Hepatocyte (in vitro differentiated cells): ENCODE measurements around the gene PATE4.

Experiments
- CTCF ChIP-seq: fragments of 200-600 bp; sonication (generic); IDR thresholded peaks from 2 replicates; pipeline ENCODE4 v1.5.1; 2016; ENCODE audit warnings: antibody characterized with exemption, mild to moderate bottlenecking; ENCODE audit not compliant: poor library complexity
- EZH2 ChIP-seq: fragments of 200-600 bp; sonication (generic); IDR thresholded peaks from 2 replicates; pipeline ENCODE4 v1.6.1; 2016; ENCODE audit warnings: antibody characterized with exemption, mild to moderate bottlenecking, borderline replicate concordance
- EZH2phosphoT487 ChIP-seq: fragments of 200-600 bp; sonication (generic); IDR thresholded peaks from one replicate; pipeline ENCODE4 v1.6.1; 2018; ENCODE audit warnings: antibody characterized with exemption, mild to moderate bottlenecking, low read depth, moderate library complexity; ENCODE audit not compliant: unreplicated experiment, severe bottlenecking

GRCh38 chr11:125881291-125881690, 48.2 kb downstream of the PATE4 start:
- no peak for TF ChIP-seq CTCF
- no peak for TF ChIP-seq EZH2
- TF ChIP-seq EZH2phosphoT487, result no peak
